Kidney (tissue), 14 donors: Measurements from ENCODE around the gene MED25. TPM values are rescaled to one million over a fixed set of nuclear protein-coding genes. Genes with fewer than 3 reads are reported as not detected.

Experiments used
- DNase-seq, 5 donors: peaks; one replicate each; pipeline ENCODE4 v3.0.0-alpha.2; 2013 to 2020
- FAIRE-seq: peaks from 2 replicates; lab custom pipeline; 2012; peaks lifted over from hg19 to GRCh38; lab: Jason Lieb, UNC
- H3K27ac ChIP-seq, 2 donors: one replicate each; pipeline ENCODE4 v1.7.0; 2013; ENCODE audit warnings: low read depth in 2 of 2, low read length in 2 of 2, inconsistent platforms in 1 of 2
- H3K27me3 ChIP-seq: one replicate; pipeline ENCODE4 v1.7.1; 2013; ENCODE audit warnings: low read length, inconsistent platforms; ENCODE audit not compliant: control insufficient read depth, insufficient read depth
- H3K36me3 ChIP-seq, 3 donors: one replicate each; pipeline versions ENCODE4 v1.7.0 to v1.7.1; 2013; ENCODE audit warnings: low read length in 3 of 3, control low read depth in 1 of 3, inconsistent platforms in 1 of 3; ENCODE audit not compliant: insufficient read depth in 3 of 3, control insufficient read depth in 2 of 3
- H3K4me1 ChIP-seq, 3 donors: one replicate each; pipeline versions ENCODE4 v1.7.0 to v1.7.1; 2013; ENCODE audit warnings: low read length in 3 of 3, inconsistent platforms in 1 of 3, low read depth in 1 of 3; ENCODE audit not compliant: control insufficient read depth in 2 of 3, insufficient read depth in 2 of 3
- H3K4me3 ChIP-seq, 3 donors: one replicate each; pipeline versions ENCODE4 v1.7.0 to v1.8.1; 2013; ENCODE audit warnings: low read length in 3 of 3, control low read depth in 1 of 3, inconsistent platforms in 1 of 3
- H3K9ac ChIP-seq, 3 donors: one replicate each; pipeline versions ENCODE4 v1.7.0 to v1.7.1; 2013; ENCODE audit warnings: low read length in 3 of 3, control low read depth in 1 of 3, inconsistent platforms in 1 of 3
- H3K9me3 ChIP-seq, 3 donors: one replicate each; pipeline versions ENCODE4 v1.7.0 to v1.7.1; 2013; ENCODE audit warnings: low read length in 3 of 3, control low read depth in 1 of 3, inconsistent platforms in 1 of 3; ENCODE audit not compliant: control insufficient read depth in 2 of 3, insufficient read depth in 1 of 3
- intact Hi-C: fragments of 100-400 bp; cut with DNase I; formaldehyde crosslinking; loops from one replicate; pipeline ENCODE4 v1.11.1; 2022
- polyA plus RNA-seq: library from polyadenylated mRNA; stranded (reverse); fragments of 350-450 nt; fragmentation: Illumina TruSeq; extraction: RNeasy Lipid Tissue Mini Kit (QIAGEN cat#74804); gene quantifications from one replicate; pipeline ENCODE4 v1.2.3, GENCODE V29; 2014; ENCODE audit warnings: low read depth, low replicate concordance; ENCODE audit not compliant: insufficient read depth
- total RNA-seq: library from RNA; stranded (reverse); fragmentation: NEBNext Ultra II Directional; extraction: Animal tissue kit (Norgen Biotek cat#: 25700); gene quantifications from one replicate; pipeline ENCODE4 v1.2.1, GENCODE V29; 2021
- TF ChIP-seq, protein P1 (sequence below): IDR thresholded peaks from 3 replicates; pipeline ENCODE4 v1.5.1; 2012; ENCODE audit warnings: mild to moderate bottlenecking, moderate library complexity, borderline replicate concordance; ENCODE audit not compliant: insufficient read depth; ENCODE audit errors: extremely low read depth
- donor health status: control.
- donor health status: control.
- donor health status: control.
- donor health status: control.
- donor health status: control.
- donor health status: DM: yes; HTN: yes; CAD: no.
- donor health status: Normal renal cell carcinoma (clear cell type).

Gene MED25
- total and polyA plus RNA-seq, 2 donors from 2014 or later: 37.3 to 53.2 TPM

DNA sequence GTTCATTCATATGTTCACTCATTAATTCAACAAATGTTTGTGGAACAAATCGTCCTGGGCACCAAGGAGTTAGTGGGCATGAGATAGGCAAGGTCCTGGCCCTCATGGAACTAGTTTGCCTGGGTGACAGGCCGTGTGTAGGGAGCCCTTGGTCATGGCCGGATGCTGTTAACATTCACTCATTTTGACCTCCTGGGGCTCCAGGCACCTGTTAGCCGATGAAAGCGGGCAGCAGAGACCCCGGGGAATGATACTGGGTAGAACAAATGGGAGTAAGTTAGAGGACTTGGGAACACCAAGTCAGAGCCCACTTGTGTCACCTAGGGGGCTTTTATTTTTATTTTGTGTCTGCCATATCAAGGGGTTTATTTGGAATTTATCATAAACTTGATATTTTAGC lies 6.6 kb downstream of the MED25 start:
- no peak overlapping the region for H3K4me3 ChIP-seq
- TF ChIP-seq, protein P1, sequence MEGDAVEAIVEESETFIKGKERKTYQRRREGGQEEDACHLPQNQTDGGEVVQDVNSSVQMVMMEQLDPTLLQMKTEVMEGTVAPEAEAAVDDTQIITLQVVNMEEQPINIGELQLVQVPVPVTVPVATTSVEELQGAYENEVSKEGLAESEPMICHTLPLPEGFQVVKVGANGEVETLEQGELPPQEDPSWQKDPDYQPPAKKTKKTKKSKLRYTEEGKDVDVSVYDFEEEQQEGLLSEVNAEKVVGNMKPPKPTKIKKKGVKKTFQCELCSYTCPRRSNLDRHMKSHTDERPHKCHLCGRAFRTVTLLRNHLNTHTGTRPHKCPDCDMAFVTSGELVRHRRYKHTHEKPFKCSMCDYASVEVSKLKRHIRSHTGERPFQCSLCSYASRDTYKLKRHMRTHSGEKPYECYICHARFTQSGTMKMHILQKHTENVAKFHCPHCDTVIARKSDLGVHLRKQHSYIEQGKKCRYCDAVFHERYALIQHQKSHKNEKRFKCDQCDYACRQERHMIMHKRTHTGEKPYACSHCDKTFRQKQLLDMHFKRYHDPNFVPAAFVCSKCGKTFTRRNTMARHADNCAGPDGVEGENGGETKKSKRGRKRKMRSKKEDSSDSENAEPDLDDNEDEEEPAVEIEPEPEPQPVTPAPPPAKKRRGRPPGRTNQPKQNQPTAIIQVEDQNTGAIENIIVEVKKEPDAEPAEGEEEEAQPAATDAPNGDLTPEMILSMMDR: no peak
- H3K36me3 ChIP-seq: peaks cover 2 to 24% (median 7%) of the 10 kb centered on the region in 3 donors
- intact Hi-C loops: no loop called here
- H3K27ac ChIP-seq: no peak overlapping the region
- DNase-seq (no peak), FAIRE-seq (no peak)
- no peaks in the 10 kb centered on the region for H3K4me1 ChIP-seq
- H3K27me3 ChIP-seq: no peaks in the 10 kb centered on the region
- H3K9ac ChIP-seq: no peak overlapping the region
- no peaks in the 10 kb centered on the region for H3K9me3 ChIP-seq

- intact Hi-C loops: no loop called here
- Histone ChIP-seq H3K27ac (no peak overlapping the region), H3K4me1 (no peaks in the 10 kb centered on the region), H3K9ac (no peak overlapping the region), H3K36me3 (peaks cover 2 to 32% (median 8%) of the 10 kb centered on the region in 3 donors), H3K4me3 (no peak overlapping the region), H3K27me3 (no peaks in the 10 kb centered on the region), H3K9me3 (no peaks in the 10 kb centered on the region)
- DNase-seq (no peak), FAIRE-seq (no peak)
- TF ChIP-seq, protein P1: no peak
Measured at GRCh38 chr19:49827034-49827433, 8.9 kb downstream of the MED25 start.

GRCh38 chr19:49829200-49829599 lies 11.1 kb downstream of the MED25 start:
- no peak overlapping the region for H3K4me3 ChIP-seq
- H3K4me1 ChIP-seq: no peaks in the 10 kb centered on the region
- no peaks in the 10 kb centered on the region for H3K9me3 ChIP-seq
- DNase-seq: no peak
- no peak for FAIRE-seq
- TF ChIP-seq, protein P1: no peak
- H3K27me3 ChIP-seq: no peaks in the 10 kb centered on the region
- H3K27ac ChIP-seq: no peak overlapping the region
- H3K9ac ChIP-seq: no peak overlapping the region
- H3K36me3 ChIP-seq: peaks cover 0 to 37% (median 8%) of the 10 kb centered on the region in 3 donors
- intact Hi-C loops: no loop called here

DNA sequence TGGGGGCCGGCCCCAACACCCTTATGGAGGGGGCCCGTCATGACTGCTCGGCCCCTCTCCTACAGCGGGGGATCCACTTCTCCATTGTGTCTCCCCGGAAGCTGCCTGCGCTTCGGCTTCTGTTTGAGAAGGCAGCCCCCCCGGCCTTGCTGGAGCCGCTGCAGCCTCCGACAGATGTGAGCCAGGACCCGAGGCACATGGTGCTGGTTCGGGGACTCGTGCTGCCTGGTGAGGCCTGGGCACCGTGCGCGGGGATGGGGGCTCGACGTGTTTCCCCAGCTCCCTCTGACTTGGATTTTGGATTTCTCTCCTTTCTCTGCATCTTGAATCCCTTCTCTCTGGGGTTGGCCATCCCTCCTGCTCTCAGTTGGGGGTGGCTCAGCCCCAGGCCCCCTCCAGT lies 11.6 kb downstream of the MED25 start:
- DNase-seq: no peak
- H3K9ac ChIP-seq: no peak overlapping the region
- H3K4me1 ChIP-seq: no peaks in the 10 kb centered on the region
- H3K36me3 ChIP-seq: peaks cover 0 to 38% (median 10%) of the 10 kb centered on the region in 3 donors
- no peaks in the 10 kb centered on the region for H3K9me3 ChIP-seq
- TF ChIP-seq, protein P1: no peak
- intact Hi-C loops: no loop called here
- no peak for FAIRE-seq
- no peak overlapping the region for H3K4me3 ChIP-seq
- H3K27ac ChIP-seq: no peak overlapping the region
- no peaks in the 10 kb centered on the region for H3K27me3 ChIP-seq
